Skeletal muscle satellite cell (primary cell): ENCODE results near the gene SPATA3.

Experiments used
- H3K27me3 ChIP-seq: 2 replicates; pipeline ENCODE4 v1.7.0; 2013; ENCODE audit warnings: low read length; ENCODE audit not compliant: control insufficient read depth, insufficient read depth
- H3K36me3 ChIP-seq: 2 replicates; pipeline ENCODE4 v1.7.0; 2013; ENCODE audit warnings: mild to moderate bottlenecking, control low read depth, low read length; ENCODE audit not compliant: insufficient read depth
- H3K4me1 ChIP-seq: 2 replicates; pipeline ENCODE4 v1.7.0; 2013; ENCODE audit warnings: low read length; ENCODE audit not compliant: control insufficient read depth, insufficient read depth
- H3K4me2 ChIP-seq: 2 replicates; pipeline ENCODE4 v1.7.0; 2013; ENCODE audit warnings: mild to moderate bottlenecking, low read length
- H3K4me3 ChIP-seq: 2 replicates; pipeline ENCODE4 v1.7.0; 2013; ENCODE audit warnings: low read length
- H3K9ac ChIP-seq: 2 replicates; pipeline ENCODE4 v1.7.0; 2013; ENCODE audit warnings: mild to moderate bottlenecking, low read depth, low read length, moderate library complexity
- H3K9me3 ChIP-seq: replicated peaks from 2 replicates; pipeline ENCODE4 v1.7.0; 2013; ENCODE audit warnings: mild to moderate bottlenecking, control low read depth, low read length

The SPATA3 gene

DNA sequence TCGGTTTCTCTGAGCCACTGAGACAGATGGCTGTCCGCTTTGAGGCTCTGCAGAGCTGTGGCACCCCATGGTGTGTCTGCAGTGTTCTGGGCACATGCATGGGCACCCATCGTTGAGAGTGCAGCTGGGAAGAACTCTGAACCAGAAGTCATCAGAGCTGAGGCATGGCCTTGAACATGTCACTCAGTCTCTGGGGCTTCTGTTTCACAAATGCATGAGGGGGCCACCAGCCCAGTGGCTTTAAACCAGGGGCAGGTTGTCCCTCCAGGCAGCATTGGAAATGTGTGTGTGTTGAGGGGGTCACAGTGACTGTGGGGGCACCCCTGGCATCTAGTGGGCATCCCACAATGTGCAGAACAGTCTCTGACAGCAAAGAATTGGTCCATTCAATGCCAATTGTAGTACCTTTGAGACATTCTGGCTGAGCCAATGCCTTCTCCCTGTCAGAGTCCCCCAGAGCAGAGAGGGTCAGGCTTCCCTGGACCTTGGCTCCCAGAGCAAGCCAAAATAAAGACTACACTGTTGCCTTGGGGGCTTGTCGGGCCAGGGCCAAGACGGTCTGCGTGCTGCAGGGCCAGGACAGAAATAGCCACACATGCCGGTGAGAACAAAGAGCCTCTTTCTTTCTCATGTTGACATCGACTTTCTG, 51.5 kb downstream of the SPATA3 start:
- Histone ChIP-seq H3K4me1 (peaks cover 2% of the 10 kb centered on the region), H3K4me2 (no peak overlapping the region), H3K4me3 (no peak overlapping the region), H3K9me3 (no peaks in the 10 kb centered on the region), H3K36me3 (no peaks in the 10 kb centered on the region), H3K27me3 (peaks cover 45% of the 10 kb centered on the region), H3K9ac (no peak overlapping the region)

DNA sequence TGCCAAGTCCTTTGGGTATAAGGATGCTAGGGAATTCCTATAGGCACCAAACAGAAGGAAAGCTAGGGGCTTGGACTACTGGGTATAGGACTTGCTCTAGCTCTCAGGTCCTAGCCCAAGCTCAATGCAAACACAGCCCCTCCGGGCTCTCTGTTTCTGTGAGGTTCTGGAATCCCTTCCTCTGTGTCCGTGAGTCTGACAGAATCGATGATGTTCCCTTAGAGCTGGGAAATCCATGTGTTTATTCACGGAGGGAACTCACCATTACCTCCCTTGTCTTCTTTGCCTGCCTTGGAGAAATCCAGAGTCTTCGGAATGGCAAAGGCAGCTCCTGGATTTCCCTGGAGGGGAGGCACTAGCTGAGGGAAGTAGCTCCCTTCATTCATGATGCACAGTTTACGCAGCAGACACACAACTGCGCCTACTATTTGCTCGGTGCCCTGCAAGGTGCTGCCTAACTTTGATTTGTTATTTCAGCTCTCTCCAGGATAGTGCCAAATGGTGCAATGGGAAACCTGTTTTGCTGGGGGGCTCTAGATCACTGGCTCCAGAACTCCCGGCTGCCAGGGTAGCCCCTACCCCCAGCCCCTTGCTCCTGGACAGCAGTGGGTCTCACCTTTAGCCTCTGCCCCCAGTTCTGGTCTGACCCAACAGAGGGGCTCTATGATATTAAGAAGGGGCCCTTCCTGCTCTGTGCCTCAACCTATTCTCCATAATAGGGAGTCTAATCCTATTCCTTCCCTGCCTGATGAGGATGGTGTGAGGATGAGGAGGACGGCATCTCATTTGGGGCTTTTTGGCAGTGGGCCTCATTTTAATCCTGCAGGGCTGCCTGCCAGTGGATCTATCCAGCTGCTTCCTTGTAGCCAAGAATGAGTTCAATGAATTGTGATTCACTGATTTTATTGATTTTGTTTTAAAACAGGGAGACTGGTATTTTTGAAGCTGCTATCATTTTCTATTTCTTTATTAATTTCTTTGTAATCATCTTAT, 52.3 kb downstream of the SPATA3 start:
- H3K4me2 ChIP-seq, result no peak overlapping the region
- H3K4me3 ChIP-seq, result no peak overlapping the region
- no peaks in the 10 kb centered on the region for H3K36me3 ChIP-seq
- H3K27me3 ChIP-seq, result peaks cover 45% of the 10 kb centered on the region
- H3K4me1 ChIP-seq, result peaks cover 8% of the 10 kb centered on the region
- H3K9me3 ChIP-seq, result no peaks in the 10 kb centered on the region
- no peak overlapping the region for H3K9ac ChIP-seq

DNA sequence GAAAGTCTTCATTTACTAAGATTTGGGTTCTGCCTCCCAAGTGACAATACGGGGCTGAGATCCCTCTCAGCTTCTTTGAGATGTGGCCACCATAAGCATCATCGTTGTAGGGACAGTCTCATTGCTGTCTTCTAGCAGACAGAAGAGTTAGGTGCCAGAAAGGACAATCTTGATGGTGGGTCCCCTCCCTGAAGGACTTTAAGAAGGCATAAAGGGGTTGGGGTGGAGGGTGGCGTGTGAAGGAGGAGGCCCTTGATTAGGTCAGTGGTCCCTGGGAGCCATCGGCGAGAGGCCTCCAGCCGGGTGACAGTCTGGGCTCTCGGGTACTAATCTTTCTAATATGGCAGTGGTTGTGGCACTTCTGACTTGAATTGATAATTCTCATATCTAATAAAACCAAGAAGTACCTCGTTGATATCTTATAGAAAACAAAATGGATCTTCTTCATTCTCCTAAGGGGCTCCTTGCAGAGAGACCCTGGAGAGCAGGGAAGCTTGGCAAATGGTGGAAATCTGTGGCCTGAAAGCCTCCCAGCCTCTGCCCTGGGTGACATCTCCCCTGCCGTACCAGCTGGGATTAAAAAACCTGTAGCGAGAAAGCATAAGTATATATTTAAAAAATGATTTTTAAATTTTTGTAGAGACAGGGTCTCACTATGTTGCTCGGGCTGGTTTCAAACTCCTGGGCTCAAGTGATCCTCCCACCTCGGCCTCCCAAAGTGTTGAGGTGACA, 53.5 kb downstream of the SPATA3 start:
- H3K36me3 ChIP-seq, result no peaks in the 10 kb centered on the region
- no peak overlapping the region for H3K9ac ChIP-seq
- peaks cover 45% of the 10 kb centered on the region for H3K27me3 ChIP-seq
- H3K4me3 ChIP-seq, result no peak overlapping the region
- no peaks in the 10 kb centered on the region for H3K9me3 ChIP-seq
- peaks cover 10% of the 10 kb centered on the region for H3K4me1 ChIP-seq
- H3K4me2 ChIP-seq, result no peak overlapping the region

DNA sequence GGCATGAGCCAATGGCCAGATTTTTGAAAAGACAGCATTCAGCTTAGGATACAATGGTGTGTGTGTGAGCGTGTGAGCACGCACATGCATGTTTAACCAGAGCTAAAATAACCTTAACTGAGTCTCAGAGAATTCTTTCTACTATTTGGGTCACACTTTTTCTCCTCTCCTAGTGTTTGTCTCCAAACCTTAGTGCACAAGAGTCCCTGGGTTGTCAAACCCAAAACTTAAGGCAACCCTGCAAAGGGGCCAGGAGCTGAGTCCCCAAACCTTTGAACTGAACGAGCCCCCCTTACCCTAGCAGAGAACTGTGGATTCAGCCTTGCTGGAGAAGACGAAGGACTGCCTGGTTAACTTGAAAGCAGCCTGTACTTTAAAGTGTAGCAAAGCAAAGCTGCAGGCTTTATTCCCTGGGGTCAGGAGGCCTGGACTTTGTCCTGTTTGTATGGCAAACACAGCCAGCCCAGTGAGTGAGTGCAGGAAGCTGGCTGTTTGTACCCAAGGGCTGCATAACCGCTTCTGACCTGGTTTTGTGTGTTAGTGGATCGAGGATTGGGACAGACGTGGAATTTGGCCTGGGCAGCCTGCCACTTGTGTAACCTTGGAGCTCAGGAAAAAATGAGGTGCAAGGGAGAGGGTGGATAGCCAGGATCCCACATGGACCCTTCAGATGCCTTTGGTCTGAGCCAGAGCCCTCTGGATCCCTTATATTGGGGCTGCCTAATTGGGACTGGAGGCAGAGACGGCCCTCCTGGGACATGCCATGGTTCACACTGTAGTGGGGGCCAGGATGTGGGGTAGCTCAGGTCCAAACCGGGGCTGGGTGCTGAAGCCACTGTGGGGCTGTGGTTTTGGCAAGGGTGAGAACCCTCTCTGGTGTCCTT, 54.3 kb downstream of the SPATA3 start:
- Histone ChIP-seq H3K4me1 (peaks cover 10% of the 10 kb centered on the region), H3K4me3 (no peak overlapping the region), H3K9ac (no peak overlapping the region), H3K9me3 (no peaks in the 10 kb centered on the region), H3K36me3 (no peaks in the 10 kb centered on the region), H3K27me3 (peaks cover 45% of the 10 kb centered on the region), H3K4me2 (no peak overlapping the region)

DNA sequence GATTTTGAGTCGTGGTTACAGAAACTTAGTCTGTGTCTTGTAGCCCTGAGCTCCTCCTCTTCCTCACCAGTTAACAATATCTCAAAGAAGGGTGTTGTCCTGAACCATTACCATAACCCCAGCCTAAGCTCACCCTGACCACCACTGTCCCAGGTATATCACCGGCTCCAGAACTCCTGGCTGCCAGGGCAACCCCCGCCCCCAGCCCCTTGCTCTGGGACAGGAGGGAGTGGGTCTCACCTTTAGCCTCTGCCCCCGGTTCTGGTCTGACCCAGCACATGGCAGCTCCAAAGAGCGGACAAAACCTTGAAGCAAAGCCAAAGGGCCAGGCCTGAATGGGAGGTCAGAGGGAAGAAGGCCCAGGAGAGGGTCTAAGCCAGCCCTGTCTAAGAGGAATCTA, 55.2 kb downstream of the SPATA3 start:
- Histone ChIP-seq H3K4me1 (peaks cover 10% of the 10 kb centered on the region), H3K9me3 (no peaks in the 10 kb centered on the region), H3K4me3 (no peak overlapping the region), H3K9ac (no peak overlapping the region), H3K27me3 (peaks cover 45% of the 10 kb centered on the region), H3K4me2 (no peak overlapping the region), H3K36me3 (no peaks in the 10 kb centered on the region)

- Histone ChIP-seq H3K36me3 (no peaks in the 10 kb centered on the region), H3K9me3 (no peaks in the 10 kb centered on the region), H3K4me2 (peak overlapping the region; percentile 98), H3K4me3 (peak overlapping the region; percentile 80), H3K9ac (peak overlapping the region; percentile 54), H3K27me3 (peaks cover 29% of the 10 kb centered on the region), H3K4me1 (peaks cover 10% of the 10 kb centered on the region)
These were observed 56.9 kb downstream of the SPATA3 start for GRCh38 chr2:231052494-231053451.

DNA sequence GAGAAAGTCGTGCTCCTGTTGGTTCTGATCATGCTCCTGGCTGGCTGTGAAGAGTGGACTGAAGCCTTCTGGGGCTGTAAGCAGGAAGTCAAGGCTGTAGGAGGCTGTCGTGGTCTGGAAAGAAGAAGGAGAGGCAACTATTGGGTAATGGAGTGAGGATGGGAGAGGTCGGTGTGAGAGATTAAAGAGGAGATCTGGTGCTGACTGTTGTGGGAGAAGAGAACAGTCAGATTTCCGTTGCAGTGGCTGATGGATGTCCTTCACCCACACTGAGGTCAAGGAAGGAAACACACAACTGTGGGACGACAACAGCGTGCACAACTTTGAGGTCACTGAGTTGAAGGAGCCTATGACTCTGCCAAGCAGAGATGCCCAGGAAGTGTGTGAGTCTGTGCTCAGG, 57.9 kb downstream of the SPATA3 start:
- H3K4me3 ChIP-seq, result no peak overlapping the region
- H3K9me3 ChIP-seq, result no peaks in the 10 kb centered on the region
- H3K9ac ChIP-seq, result no peak overlapping the region
- no peaks in the 10 kb centered on the region for H3K36me3 ChIP-seq
- peaks cover 20% of the 10 kb centered on the region for H3K27me3 ChIP-seq
- no peak overlapping the region for H3K4me2 ChIP-seq
- H3K4me1 ChIP-seq, result peaks cover 21% of the 10 kb centered on the region

- peak within 1 kb of the TSS; percentile 99 for H3K9ac ChIP-seq
- peaks cover 8% of the 10 kb centered on the region for H3K36me3 ChIP-seq
- peaks cover 36% of the 10 kb centered on the region for H3K4me1 ChIP-seq
- no peaks in the 10 kb centered on the region for H3K27me3 ChIP-seq
- H3K4me2 ChIP-seq, result peak within 1 kb of the TSS; percentile 95
- no peaks in the 10 kb centered on the region for H3K9me3 ChIP-seq
- H3K4me3 ChIP-seq, result peak within 1 kb of the TSS; percentile 96
These were observed 60.8 kb downstream of the SPATA3 start, which contains the start of gene PSMD1 for GRCh38 chr2:231056453-231057416. Gene PSMD1, plus strand, starts transcription at chr2:231056867. Its CDS starts 159 bp downstream, at chr2:231057026.

DNA sequence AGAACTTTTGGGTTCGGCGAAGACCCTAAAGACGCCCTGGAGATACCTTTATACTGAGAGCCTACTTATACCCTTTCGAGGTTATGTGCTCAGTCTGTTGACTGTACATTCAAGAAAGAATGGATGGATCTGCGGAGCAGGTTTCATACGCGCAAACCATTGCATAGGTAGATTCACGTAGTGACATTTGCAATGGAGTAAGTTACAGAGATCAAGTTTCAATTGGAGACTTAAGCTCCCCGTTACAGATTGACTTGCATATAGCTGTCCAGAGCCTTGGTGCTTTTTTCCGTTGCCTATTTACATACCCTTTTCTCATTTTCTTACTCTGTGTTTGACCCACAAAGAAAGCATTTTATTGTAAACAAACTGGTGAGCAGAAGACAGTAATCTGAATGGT, 61.7 kb downstream of the SPATA3 start:
- H3K4me3 ChIP-seq, result peak overlapping the region; percentile 96
- no peaks in the 10 kb centered on the region for H3K27me3 ChIP-seq
- H3K4me2 ChIP-seq, result peak overlapping the region; percentile 95
- peaks cover 32% of the 10 kb centered on the region for H3K4me1 ChIP-seq
- peak overlapping the region; percentile 99 for H3K9ac ChIP-seq
- H3K36me3 ChIP-seq, result peaks cover 15% of the 10 kb centered on the region
- H3K9me3 ChIP-seq, result no peaks in the 10 kb centered on the region
